ENCODE measurements around the gene MFSD11. TPM values are rescaled to one million over a fixed set of nuclear protein-coding genes. Genes with fewer than 3 reads are reported as not detected.
A peak's percentile ranks its signal among the peaks of the same experiment; 100 is the strongest.
"Not testable (repeated sequence)": the region's sequence is repeated elsewhere in the genome, so short reads cannot be mapped to it uniquely, and the experiment has no call there.

The MFSD11 gene
- total RNA-seq, 1 donor = 40.5 TPM

GRCh38 chr17:76797241-76797840, 59.4 kb downstream of the MFSD11 start:
- no peak for TF ChIP-seq CTCF (IDR thresholded peaks at IDR 0.05; ENCODE audit: insufficient read depth, low read length)
- no peak overlapping the region for H3K4me3 ChIP-seq (ENCODE audit: low read depth, low read length)
- no peak for DNase-seq (ENCODE audit: low read depth)

DNA sequence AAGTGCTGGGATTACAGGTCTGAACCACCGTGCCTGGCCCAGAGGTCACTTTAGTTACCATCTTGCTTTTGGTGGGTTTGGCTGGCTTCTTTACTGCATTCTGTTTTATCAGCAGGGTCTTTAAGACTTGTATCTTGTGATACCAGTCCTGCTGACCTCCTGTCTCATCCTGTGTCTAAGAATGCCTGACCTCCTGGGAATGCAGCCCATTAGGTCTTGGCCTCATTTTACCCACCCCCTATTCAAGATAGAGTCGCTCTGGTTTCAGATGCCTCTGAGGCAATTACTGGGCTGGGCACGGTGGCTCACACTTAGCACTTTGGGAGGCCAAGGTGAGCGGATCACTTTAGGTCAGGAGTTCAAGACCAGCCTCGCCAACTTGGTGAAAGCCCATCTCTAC, 63.8 kb downstream of the MFSD11 start:
- no peak for DNase-seq (ENCODE audit: low read depth)
- TF ChIP-seq CTCF (IDR thresholded peaks at IDR 0.05; ENCODE audit: insufficient read depth, low read length) = no peak
- no peak overlapping the region for H3K4me3 ChIP-seq (ENCODE audit: low read depth, low read length)

GRCh38 chr17:76805319-76805718, 67.4 kb downstream of the MFSD11 start:
- peak; percentile 69 for DNase-seq (ENCODE audit: low read depth)
- H3K4me3 ChIP-seq (ENCODE audit: low read depth, low read length) = no peak overlapping the region
- no peak for TF ChIP-seq CTCF (IDR thresholded peaks at IDR 0.05; ENCODE audit: insufficient read depth, low read length)

DNA sequence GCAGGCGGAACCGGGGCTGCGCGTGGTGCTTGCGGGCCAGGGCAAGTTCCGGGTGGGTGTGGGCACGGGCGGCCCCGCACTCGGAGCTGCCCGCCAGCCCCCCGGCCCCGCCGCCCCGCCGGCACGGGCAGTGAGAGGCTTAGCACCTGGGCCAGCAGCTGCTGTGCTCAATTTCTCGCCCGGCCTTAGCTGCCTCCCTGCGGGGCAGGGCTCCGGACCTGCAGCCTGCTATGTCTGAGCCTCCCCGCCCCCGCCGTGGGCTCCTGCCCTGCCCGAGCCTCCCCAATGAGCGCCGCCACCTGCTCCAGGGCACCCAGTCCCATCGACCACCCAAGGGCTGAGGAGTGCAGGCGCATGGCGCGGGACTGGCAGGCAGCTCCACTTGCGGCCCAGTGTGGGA, 68.2 kb downstream of the MFSD11 start:
- DNase-seq (ENCODE audit: low read depth); H3K4me3 ChIP-seq (ENCODE audit: low read depth, low read length): not testable (repeated sequence)

GRCh38 chr17:76806767-76807166, 68.8 kb downstream of the MFSD11 start:
- DNase-seq (ENCODE audit: low read depth); H3K4me3 ChIP-seq (ENCODE audit: low read depth, low read length): not testable (repeated sequence)

DNA sequence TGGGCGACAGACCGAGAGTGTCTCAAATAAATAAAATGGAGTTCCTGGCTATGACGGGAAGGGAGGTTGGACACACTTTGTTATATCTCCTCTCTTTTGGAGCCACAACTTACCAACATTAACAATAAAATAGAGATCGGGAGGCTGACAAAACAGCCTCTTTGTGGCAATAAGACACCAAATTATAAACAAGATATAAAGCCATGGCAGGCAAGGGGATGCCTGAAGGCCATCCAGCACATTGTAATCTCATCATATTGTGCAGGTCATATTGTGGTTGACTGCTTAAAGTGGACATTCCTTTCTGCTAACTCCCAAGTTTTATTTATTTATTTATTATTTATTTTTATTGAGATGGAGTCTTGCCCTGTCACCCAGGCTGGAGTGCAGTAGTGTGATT, 70.4 kb downstream of the MFSD11 start:
- H3K4me3 ChIP-seq (ENCODE audit: low read depth, low read length) = no peak overlapping the region
- DNase-seq (ENCODE audit: low read depth) = no peak
- TF ChIP-seq CTCF (IDR thresholded peaks at IDR 0.05; ENCODE audit: insufficient read depth, low read length) = no peak

DNA sequence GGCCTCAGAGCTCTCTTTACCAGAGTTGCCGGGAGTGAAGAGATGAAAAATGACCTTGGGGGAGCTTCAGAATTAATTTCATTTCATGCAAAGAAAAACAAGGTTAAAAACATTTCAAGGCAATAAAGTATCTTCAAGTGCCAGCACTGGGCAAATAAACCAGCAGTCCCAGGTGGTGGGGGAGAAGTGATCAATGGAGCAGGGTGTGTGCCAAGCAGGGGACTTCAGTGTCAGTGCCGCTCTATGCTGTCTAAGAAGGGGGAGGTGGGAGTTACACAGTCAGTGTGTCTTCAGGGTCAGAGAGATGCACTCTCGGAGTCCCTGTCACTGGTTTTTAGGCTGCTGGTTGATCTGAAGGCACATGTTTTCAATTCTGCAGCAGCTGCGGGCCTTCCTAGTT, 73.0 kb downstream of the MFSD11 start:
- TF ChIP-seq CTCF (IDR thresholded peaks at IDR 0.05; ENCODE audit: insufficient read depth, low read length) = no peak
- DNase-seq (ENCODE audit: low read depth) = no peak
- H3K4me3 ChIP-seq (ENCODE audit: low read depth, low read length) = no peak overlapping the region

- TF ChIP-seq CTCF (IDR thresholded peaks at IDR 0.05; ENCODE audit: insufficient read depth, low read length) = no peak
- DNase-seq (ENCODE audit: low read depth) = no peak
- no peak overlapping the region for H3K4me3 ChIP-seq (ENCODE audit: low read depth, low read length)
These were observed 73.9 kb downstream of the MFSD11 start for GRCh38 chr17:76811834-76812233.
